Activated CD8-positive, alpha-beta memory T cell treated with anti-CD3 and anti-CD28 coated beads, Interleukin-2, amount 50 U/mL, for 48 hours (primary cell): ENCODE data around the gene IL16.

Experiments used
- DNase-seq: peaks from one replicate; pipeline ENCODE4 v3.0.0-alpha.2; 2020

The IL16 gene

DNA sequence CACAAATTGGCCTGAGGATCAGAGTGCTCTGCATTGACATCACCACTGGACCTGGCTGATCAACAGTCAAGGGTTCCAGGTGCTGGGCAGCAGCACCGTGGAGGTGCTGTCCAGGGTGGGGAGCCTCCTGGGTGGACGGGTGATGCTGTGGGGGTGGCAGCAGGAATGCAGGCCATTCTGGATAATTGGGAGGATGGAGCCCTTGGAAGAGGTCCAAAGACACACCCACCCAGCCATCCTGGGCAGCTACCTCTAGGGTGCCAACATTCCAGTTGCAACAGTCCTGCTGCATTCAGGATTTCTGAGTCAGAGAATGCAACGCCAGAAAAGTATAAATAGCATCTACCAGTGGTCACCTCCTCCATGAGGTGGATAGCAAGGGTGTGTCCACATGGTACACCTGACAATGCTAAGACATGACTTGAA lies 100.5 kb downstream of the IL16 start:
- DNase-seq: no peak

DNA sequence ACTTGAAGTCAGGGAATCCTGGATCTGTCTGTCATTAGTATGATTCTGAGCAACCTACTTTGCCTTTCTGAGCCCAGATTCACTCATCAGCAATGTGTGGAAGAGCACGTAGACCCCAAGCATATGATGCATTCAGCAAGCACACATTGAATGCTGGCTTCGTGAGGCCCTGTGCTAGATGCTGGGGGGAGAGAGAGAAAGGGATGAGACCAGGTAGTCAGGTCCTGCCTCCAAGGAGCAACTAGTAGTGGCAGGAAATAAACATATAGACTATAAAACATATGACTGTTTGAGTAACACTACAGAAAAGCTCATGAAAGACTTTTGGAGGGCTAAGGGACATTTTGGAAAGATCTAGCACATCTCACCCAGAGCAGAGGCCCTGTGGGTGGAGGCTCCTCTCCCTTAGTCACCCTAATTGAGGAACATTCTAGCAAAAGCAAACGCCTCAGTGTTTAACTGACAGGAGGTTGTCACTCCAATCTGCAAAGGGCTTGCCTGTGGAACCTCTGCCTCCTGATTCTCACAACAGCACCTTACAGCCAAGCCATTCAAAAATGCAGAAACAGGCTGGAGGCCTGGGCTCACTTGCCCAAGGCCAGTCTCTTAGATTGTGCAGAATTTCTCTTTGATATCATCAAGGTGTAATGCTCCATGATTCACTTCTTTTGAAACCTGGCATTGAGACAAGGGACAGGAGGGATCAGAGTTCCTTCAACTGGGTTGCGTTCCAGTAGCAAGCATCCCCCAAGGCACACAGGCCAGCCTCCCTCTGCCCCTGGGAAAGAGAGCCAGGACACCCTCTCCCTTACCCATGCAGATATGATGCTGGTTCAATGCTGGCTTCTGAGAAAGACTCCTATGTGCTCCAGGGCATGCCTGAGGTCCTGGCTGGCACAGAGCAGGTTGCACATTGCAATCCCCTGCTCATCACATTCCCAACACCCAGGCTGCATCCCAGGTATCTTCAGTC lies 101.2 kb downstream of the IL16 start:
- no peak for DNase-seq

DNA sequence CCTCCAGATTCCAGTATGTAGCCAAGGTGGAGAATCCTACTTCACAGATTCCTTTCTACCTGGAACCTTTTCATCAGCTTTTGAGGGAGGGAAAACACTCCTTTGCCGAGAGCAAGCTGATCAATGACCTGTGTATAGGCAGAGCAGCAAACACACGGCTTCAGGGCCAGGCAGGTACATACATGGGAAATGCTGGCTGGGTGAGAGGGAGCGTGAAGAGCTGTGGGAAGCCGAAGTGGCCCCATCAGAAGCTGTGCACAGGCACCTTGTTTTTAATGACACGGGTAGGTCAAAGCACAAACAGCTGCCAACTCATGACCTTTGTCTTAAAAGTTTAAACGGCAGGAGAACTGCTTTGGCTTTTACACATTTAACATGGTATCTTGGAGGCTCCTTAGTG lies 101.9 kb downstream of the IL16 start:
- no peak for DNase-seq

DNA sequence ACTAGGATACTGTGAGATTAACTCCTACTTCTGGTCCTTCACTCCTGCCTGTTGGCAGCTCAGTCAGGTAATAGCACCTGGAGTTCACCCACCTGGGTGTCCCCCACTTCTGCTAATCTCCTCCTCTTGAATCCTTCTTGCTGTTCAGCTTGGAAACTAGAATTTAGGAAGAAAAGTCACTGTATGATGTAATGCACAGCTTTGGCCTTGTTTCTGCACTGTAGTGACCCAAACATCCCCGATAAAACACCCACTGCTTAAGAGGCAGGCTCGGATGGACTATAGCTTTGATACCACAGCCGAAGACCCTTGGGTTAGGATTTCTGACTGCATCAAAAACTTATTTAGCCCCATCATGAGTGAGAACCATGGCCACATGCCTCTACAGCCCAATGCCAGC lies 102.5 kb downstream of the IL16 start:
- DNase-seq: no peak

DNA sequence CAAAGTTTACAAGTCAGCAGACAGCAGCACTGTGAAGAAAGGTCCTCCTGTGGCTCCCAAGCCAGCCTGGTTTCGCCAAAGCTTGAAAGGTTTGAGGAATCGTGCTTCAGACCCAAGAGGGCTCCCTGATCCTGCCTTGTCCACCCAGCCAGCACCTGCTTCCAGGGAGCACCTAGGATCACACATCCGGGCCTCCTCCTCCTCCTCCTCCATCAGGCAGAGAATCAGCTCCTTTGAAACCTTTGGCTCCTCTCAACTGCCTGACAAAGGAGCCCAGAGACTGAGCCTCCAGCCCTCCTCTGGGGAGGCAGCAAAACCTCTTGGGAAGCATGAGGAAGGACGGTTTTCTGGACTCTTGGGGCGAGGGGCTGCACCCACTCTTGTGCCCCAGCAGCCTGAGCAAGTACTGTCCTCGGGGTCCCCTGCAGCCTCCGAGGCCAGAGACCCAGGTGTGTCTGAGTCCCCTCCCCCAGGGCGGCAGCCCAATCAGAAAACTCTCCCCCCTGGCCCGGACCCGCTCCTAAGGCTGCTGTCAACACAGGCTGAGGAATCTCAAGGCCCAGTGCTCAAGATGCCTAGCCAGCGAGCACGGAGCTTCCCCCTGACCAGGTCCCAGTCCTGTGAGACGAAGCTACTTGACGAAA lies 103.1 kb downstream of the IL16 start:
- no peak for DNase-seq

DNA sequence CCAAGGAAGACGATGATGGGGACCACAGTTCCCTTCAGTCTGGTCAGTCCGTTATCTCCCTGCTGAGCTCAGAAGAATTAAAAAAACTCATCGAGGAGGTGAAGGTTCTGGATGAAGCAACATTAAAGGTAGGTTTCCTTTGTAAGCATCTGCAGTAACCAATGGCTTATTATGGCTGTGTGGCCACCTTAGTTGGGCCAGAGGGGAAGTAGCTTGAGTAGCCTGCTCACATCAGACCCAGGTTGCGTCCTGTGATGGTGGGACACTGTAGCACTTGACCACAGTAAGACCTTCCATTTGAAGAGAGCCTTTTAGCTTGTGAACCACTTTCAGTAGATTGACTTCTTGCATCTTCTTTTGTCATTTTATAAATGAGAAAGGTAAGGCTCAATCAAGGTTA lies 104.7 kb downstream of the IL16 start:
- DNase-seq: no peak

DNA sequence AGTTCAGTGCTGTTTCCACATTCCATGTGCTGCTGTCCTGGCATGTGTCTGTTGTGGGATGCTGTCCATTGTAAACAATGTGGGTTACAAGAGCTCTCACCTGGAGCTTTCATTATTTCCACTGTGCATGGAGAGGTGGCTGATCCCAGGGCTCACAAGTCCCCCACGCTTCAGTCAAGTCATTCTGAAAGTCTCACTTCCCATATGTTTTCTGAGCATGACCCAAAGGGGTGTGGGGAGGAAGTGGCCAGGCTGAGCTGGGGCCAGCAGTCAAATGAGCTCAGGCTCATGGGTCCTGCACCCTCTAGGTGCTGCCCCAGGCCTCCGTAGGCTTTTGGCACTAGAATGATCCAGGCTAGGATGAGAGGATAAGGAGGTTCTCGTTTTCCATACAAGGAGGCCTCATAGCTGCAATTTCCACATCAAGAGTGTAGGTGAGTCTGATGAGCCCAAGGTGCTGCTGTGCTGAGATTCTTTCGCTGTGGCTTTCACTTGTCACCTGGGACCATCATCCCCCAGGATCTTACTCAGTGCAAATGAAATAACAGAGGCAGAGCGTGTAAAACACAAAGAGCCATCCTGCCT lies 105.2 kb downstream of the IL16 start:
- DNase-seq: no peak

DNA sequence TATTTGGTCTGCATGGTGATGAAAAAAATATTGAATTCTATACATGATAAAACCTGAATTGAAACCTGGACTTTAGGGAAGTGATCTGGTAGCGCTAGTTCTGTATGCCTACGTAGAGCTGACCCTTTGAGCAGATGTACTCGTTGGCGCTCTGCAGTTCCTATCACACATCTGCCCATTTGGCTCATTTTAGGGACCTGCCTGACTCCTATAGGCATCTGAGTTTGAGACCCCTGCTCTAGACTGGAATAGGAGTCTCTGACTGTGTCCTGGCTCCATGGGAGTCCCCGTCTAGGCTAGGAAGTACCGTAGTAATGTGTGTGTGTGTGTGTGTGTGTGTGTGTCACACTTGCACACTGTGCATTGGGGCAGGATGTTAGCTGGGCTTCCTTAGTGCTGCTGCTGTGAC lies 106.0 kb downstream of the IL16 start:
- DNase-seq: no peak

DNA sequence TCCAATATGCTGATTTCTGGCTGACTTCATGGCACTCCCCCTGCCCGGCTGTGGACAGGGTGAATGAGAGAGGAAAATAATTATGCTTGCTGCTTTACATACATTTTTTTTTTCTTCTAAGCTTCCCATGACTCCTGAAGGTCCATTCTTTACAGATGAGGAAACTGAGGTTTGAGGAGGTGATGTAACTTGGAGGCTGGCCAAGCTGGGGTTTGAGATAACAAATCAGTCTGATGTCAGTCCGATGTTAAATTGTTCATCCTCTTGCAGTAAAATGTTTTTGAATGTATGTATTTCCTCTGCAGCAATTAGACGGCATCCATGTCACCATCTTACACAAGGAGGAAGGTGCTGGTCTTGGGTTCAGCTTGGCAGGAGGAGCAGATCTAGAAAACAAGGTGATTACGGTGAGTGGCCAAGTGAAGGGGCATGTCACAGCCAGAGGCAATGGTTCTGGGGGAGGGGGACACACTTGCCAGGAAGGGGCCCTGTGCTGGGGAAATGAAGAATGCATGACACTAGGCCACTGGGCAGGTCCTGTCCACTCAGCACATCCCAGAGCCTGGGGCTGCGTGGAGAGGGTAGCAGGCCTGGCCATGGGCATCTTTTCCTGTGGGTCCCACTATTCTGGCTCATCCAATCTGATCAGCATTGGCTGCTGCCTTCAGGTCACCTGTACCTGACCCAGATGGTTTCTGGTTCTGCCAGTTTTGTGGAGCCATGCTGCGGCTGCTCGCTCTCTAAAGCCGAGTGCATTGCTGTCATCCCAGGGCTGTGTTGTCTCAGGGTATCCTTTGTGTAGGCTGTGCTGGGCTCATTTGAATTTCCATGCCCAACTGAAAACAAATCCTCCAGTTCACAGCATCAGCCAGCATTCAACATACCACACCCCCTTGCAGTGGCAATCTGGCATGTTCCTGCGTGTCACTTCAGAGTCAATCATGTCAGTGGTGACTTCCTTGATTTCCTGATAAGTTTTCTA lies 106.9 kb downstream of the IL16 start:
- no peak for DNase-seq

DNA sequence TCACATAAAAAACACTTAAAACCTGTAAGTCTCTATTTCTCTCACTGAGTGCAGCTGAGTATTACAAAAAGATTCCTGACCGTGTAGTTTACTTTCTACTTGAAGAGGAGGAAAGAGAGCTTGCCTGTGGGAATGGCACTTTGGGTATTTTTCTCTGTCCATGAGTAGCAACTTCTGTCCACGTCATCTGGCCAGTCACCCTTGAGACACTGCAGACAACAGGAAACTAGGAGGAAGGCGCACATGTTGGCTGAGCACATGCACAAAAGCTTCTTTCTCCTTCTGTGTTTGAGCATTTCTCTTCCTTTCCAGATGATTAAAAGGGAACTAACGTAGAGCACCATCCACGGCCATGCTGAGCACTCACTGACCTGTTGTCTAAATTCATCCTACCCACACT lies 107.5 kb downstream of the IL16 start:
- no peak for DNase-seq

DNA sequence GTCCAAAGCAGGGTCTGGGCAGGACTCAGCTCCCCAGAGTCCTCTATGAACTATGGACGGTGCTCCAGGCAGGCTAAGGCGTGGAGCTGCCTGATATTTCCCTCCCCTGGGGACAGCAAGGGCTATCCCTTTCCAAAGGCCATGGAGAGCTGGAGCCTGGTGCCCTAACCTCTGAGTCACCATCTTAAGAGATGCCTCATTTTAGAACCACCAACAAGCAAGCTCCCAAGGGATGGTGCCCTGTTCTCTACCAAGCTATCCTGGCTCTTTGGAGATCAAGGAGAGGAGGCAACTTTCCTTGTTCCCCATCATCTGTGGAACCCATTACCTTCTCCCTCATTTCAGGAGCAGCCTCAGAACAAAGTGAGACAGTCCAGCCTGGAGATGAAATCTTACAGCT lies 111.6 kb downstream of the IL16 start:
- DNase-seq: no peak

DNA sequence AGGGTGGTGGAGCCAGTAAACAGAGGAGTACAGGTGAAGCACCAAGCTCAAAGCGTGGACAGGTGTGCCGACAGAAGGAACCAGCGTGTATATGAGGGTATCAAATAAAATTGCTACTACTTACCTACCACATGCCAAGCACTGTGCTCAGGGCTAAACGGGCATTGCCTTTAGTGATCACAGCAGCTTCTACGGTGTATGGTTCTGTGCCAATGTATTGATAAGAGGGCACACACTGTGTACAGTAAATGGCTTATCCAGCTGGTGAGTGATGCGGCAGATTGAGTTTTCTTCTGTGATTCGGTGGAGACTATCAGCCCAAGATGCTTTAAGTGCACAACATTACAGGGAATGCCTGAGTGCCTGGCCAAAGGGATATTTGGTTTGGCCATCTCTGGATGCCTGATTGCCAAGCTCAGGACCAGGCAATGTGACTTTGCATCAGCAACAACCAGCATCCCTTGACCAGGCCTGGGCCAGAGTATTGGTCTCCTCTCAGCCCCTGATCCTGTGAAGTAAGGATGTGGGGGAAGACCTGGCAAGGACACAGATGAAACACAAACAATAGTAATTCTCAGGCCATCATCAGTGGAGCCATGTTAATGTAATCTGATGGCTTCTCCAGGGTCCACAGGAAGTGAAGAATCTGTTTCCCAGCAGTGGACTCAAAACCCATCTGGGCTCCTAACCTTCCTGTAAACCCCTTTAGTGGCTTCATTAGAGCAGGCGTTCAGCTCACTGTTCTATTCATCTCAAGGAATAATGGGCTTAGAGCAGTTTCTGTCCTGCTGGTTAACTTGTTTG lies 113.2 kb downstream of the IL16 start:
- DNase-seq: no peak

DNA sequence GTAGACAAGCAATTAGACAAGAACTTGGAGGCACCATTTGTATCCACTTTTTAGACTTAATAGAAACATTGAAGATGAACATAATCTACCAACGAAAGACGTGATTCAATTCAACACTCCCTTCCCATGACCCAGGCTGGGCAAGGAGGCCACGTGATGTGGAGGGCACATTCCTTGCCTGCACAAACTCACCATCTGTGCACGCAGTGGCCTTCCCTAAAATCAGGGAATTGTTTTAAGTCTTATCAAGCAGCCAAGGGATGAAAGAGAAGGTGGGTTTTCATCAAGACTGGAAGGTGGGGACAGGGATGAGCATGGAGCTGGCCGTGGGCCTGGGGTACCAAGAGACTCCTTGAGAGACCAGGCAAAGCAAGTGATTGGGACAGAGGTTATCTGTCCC lies 113.8 kb downstream of the IL16 start:
- no peak for DNase-seq

DNA sequence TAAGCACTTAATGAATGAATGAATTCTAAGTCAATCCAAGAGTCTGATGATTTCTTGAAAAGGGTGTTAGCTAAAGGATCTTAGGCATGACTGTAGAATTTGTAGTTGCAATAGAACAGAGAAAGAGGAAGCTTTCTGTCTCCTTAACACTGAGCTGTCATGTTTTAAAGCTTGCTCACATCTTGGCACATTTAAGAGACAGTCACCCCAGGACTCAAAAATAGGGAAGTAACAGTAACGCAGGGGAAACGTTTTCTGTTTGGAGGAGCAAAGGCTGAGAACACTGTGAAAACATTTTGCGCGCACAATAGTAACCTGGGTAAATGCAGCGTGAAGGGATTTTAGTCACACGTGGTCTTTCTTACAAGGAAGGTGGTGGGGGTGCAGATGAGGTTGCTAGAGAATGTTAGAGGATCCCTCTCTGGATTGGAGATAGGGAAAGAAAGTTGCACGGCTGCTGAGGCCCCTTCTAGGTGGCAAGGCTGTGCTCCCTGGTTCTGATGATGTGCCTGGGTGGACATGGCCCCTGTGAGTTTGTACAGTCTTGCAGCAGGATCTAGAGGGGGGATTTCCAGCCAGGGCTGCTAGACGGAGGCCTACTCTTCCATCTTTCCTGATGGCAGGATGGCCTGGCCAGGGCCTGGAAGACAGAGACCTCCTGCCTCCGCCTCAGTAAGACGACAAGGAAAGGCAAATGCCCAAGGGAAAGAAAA lies 115.2 kb downstream of the IL16 start:
- DNase-seq: no peak

DNA sequence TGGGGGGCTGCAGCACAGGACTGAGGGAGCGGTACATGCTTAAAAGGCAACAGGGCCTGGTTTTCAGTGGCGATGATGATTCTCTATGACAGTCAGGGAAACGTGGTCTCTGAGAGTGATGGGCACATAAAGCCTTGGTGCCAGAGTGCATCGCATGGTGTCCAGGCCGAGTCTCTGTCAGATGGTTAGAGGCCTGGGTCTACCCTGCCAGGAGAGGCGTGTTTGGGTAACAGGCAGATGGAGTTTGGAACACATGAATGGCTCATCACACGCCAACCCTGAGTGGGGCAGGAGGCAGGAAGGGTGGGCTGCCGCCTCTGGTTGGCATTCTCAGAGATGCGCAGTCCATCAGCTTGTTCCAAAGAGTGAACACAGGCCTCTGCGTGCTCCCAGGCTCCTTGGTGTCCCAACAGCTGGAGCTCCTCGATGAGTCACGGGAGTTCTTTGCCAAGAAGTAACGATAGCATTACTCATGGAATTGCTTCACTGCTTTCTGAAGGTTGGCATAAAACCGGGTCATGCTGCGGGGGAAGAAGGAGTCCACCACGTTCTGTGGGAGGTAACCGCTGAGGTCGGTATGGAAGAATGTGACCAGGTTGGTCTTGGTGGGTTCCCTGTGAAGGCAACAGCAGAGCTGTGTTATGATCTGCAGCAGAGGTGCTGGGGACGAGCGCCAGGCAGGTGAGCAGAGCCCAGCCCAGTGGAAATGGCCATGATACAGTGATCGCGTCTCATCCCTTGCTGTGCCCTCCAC lies 116.3 kb downstream of the IL16 start:
- DNase-seq: no peak

DNA sequence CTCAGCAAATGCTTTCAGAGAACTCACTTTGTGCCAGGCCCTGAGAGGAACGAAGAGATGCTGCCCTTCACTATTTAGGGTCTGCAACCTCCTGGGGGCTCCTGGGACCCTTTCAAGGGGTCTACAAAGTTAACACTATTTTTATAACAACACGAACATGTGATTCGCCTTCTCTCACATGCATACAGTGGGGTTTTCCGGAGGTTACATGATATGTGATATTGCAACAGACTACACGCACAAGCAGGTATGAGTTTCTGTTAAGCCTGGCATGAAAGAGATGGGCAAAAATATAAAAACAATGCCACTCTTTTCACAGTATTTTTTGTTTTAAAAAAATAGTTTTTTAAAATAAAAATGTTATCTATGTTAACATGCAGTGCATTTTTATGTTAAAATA lies 117.0 kb downstream of the IL16 start:
- DNase-seq: no peak

DNA sequence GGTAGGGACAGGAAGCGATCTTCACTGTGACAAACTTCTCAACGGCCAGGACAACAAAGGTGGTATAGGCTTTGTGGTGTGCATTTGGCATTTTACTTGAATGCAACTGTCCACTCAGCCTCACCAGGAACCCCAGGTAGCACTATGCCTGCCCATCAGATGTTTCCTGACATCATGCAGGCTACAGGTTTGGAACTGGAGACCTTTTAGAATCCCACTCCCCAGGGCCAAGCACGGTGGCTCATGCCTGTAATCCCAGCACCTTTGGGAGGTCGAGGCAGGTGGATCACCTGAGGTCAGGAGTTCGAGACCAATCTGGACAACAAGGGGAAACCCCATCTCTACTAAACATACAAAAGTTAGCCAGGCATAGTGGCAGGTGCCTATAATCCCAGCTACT lies 117.7 kb downstream of the IL16 start:
- DNase-seq: no peak

DNA sequence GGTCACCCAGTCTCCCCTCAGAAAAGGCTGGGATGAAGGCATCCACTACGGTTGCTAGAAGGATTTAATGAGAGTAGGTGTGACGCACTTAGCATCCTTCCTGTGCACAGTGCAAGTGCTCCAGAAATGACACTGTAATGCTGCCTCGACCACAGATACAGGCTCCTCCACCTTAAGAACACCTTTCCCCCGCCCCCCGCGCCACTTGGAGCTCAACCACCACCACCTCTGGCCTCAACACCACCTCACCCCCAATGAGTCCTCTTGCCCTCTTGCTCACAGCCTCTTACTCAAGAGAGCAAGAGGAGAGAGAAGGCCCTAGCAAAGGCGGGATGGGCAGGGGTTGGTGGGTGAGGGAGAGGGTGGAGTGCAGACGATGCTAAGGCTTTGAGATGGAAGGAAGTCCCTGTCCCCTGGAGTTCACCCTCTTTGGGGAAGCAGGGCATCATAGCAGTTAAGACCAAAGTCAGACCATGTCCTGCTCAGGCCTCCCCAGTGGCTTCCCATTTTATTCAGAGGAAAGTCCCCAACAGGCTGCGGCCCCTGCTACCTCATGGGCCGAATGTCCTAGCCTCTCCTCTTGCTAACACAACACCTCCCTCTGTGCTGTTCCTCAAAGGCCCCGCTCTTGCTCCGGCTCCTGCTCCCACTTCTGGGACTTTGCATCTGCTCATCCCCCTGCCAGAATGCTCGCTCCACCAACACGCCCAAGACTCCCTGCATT lies 118.9 kb downstream of the IL16 start:
- no peak for DNase-seq

DNA sequence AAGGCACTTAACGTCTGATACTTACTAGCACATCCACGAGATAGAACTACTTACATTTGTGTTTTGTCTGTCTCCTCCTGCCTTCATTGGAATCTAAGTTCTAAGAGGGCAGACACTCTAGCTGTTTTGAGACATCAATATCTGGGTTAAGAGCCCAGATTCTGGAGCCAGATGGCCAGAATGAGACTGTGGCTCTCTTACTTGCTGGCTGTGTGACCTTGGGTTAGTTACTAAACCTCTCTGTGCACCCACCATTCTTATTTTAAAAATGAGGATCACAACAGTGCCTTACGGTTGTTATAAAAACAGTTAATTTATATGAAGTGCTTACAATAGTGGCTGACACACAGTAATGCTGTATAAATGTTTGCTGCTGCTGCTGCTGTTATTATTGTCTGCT lies 119.6 kb downstream of the IL16 start:
- no peak for DNase-seq

DNA sequence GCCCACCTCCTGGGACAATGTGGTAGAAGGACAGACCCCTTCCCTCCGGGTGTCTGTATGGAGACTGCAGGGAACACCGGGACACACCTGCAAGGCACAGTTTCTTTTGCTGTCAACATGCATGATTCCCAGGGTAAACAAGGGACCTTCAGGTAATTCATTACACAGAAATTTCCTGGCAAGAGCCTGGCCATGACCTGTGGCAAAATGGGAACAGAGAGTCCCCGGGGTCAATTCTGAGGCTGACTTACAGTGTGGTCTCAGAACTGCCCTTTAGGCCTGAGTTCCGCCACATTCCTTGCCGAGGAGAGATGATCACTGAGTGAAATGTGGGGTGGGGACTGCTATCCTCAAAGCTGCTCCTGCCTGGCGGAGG lies 121.0 kb downstream of the IL16 start:
- no peak for DNase-seq
